Esophagus muscularis mucosa (tissue), 4 donors: ENCODE results near the gene ENOSF1.

Source experiments
- EP300 ChIP-seq: sonication (generic); formaldehyde crosslinking; IDR thresholded peaks from one replicate; pipeline ENCODE4 v1.6.1; 2017; ENCODE audit warnings: antibody characterized with exemption
- POLR2A ChIP-seq: fragments of 450-650 bp; IDR thresholded peaks from one replicate; pipeline ENCODE4 v1.6.1; 2017; ENCODE audit warnings: antibody characterized with exemption, moderate library complexity, mild to moderate bottlenecking, low read depth
- TF ChIP-seq, protein P1 (sequence below), 3 experiments: fragments of 200-600 bp in 2 of 3; fragments of 450-650 bp in 1 of 3; sonication (generic) in 2 of 3; IDR thresholded peaks; one replicate each; pipeline ENCODE4 v1.5.1; 2017 to 2019; ENCODE audit warnings: antibody characterized with exemption in 3 of 3, mild to moderate bottlenecking in 2 of 3, moderate library complexity in 1 of 3

DNA sequence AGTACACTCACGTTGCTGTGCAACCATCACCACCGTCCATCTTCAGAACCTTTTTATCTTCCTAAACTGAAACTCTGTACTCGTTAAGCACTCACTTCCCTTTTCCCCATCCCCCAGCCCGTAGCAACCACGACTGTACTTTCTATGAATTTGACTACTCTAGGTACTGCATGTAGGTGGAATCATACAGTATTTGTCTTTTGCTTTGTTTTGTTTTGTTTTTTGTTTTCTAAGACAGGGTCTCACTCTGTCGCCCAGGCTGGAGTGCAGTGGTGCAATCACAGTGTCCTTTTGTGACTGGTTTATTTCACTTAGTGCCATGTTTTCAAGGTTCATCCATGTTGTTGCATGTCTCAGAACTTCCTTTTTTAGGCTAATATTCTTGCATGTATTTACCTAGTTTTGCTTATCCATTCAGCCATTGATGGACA lies 62.0 kb downstream of the ENOSF1 start:
- TF ChIP-seq, protein P1, sequence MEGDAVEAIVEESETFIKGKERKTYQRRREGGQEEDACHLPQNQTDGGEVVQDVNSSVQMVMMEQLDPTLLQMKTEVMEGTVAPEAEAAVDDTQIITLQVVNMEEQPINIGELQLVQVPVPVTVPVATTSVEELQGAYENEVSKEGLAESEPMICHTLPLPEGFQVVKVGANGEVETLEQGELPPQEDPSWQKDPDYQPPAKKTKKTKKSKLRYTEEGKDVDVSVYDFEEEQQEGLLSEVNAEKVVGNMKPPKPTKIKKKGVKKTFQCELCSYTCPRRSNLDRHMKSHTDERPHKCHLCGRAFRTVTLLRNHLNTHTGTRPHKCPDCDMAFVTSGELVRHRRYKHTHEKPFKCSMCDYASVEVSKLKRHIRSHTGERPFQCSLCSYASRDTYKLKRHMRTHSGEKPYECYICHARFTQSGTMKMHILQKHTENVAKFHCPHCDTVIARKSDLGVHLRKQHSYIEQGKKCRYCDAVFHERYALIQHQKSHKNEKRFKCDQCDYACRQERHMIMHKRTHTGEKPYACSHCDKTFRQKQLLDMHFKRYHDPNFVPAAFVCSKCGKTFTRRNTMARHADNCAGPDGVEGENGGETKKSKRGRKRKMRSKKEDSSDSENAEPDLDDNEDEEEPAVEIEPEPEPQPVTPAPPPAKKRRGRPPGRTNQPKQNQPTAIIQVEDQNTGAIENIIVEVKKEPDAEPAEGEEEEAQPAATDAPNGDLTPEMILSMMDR (IDR thresholded peaks at IDR 0.05), result no peak
- TF ChIP-seq POLR2A, result no peak
- TF ChIP-seq EP300, result no peak
